DOHH2 (cell line): ENCODE results near the gene WDR27.

Experiments
- H3F3A ChIP-seq: fragments of 200-600 bp; sonication (generic), shearing (Covaris generic); 2 replicates; pipeline ENCODE4 v1.6.0; 2016; ENCODE audit warnings: antibody characterized with exemption, mild to moderate bottlenecking; ENCODE audit not compliant: control insufficient read depth, insufficient read depth
- H3K27ac ChIP-seq: fragments of 200-600 bp; sonication (generic); 2 replicates; pipeline ENCODE4 v1.5.1; 2014; ENCODE audit warnings: low read depth, mild to moderate bottlenecking, low read length, moderate library complexity
- H3K27me3 ChIP-seq: fragments of 200-600 bp; sonication (generic); 2 replicates; pipeline ENCODE4 v1.6.1; 2014; ENCODE audit warnings: mild to moderate bottlenecking, low read length, mixed read lengths; ENCODE audit not compliant: control insufficient read depth
- H3K36me3 ChIP-seq: fragments of 200-600 bp; sonication (generic); 2 replicates; pipeline ENCODE4 v1.6.1; 2014; ENCODE audit warnings: mild to moderate bottlenecking, low read length, moderate library complexity, mixed read lengths; ENCODE audit not compliant: control insufficient read depth
- H3K4me1 ChIP-seq: fragments of 200-600 bp; sonication (generic); 2 replicates; pipeline ENCODE4 v1.6.1; 2014; ENCODE audit warnings: mild to moderate bottlenecking, low read length, mixed read lengths; ENCODE audit not compliant: control insufficient read depth
- H3K4me2 ChIP-seq: fragments of 200-600 bp; sonication (generic); 2 replicates; pipeline ENCODE4 v1.6.0; 2014; ENCODE audit warnings: mild to moderate bottlenecking, low read length, moderate library complexity
- H3K4me3 ChIP-seq: fragments of 200-600 bp; sonication (generic); 2 replicates; pipeline ENCODE4 v1.5.1; 2014; ENCODE audit warnings: mild to moderate bottlenecking, low read length, mixed read lengths
- H3K79me2 ChIP-seq: fragments of 200-600 bp; sonication (generic); 2 replicates; pipeline ENCODE4 v1.6.1; 2014; ENCODE audit warnings: mild to moderate bottlenecking, low read length, mixed read lengths; ENCODE audit not compliant: control insufficient read depth
- H3K9me2 ChIP-seq: fragments of 200-600 bp; sonication (generic); replicated peaks from 2 replicates; pipeline ENCODE4 v1.6.1; 2014; ENCODE audit warnings: mild to moderate bottlenecking, low read length, mixed read lengths; ENCODE audit not compliant: control insufficient read depth
- H3K9me3 ChIP-seq: fragments of 200-600 bp; sonication (generic); 2 replicates; pipeline ENCODE4 v1.6.1; 2014; ENCODE audit warnings: antibody characterized with exemption, low read length, mixed read lengths; ENCODE audit not compliant: control insufficient read depth, insufficient read depth
- H4K20me1 ChIP-seq: fragments of 200-600 bp; sonication (generic); 2 replicates; pipeline ENCODE4 v1.6.0; 2014; ENCODE audit warnings: low read depth, mild to moderate bottlenecking, antibody characterized with exemption, low read length, moderate library complexity; ENCODE audit not compliant: control insufficient read depth, insufficient read depth
- CTCF ChIP-seq: fragments of 200-600 bp; sonication (generic); IDR thresholded peaks from one replicate; pipeline ENCODE4 v1.5.1; 2014; ENCODE audit warnings: antibody characterized with exemption, mild to moderate bottlenecking, low read depth, low read length; ENCODE audit not compliant: poor library complexity, severe bottlenecking
- EZH2phosphoT487 ChIP-seq: fragments of 200-600 bp; sonication (generic); IDR thresholded peaks from 2 replicates; pipeline ENCODE4 v1.6.1; 2017; ENCODE audit warnings: borderline replicate concordance, mild to moderate bottlenecking, antibody characterized with exemption, low read length, moderate library complexity, mixed read lengths

The WDR27 gene

GRCh38 chr6:169635345-169635744, 66.5 kb downstream of the WDR27 start:
- H3K9me3 ChIP-seq: no peaks in the 10 kb centered on the region
- no peak for TF ChIP-seq CTCF
- TF ChIP-seq EZH2phosphoT487: no peak
- no peak overlapping the region for H3K27ac ChIP-seq
- no peaks in the 10 kb centered on the region for H3K9me2 ChIP-seq
- no peaks in the 10 kb centered on the region for H4K20me1 ChIP-seq
- peaks cover 7% of the 10 kb centered on the region; the same call in 1 of the 2 replicates for H3K36me3 ChIP-seq
- H3K79me2 ChIP-seq: no peaks in the 10 kb centered on the region
- no peaks in the 10 kb centered on the region for H3F3A ChIP-seq
- no peaks in the 10 kb centered on the region for H3K4me1 ChIP-seq
- H3K4me3 ChIP-seq: no peak overlapping the region
- H3K27me3 ChIP-seq: no peaks in the 10 kb centered on the region
- no peak overlapping the region for H3K4me2 ChIP-seq

- Histone ChIP-seq H3K4me3 (no peak overlapping the region), H3K36me3 (peaks cover 7% of the 10 kb centered on the region; the same call in 1 of the 2 replicates), H3F3A (no peaks in the 10 kb centered on the region), H3K4me2 (no peak overlapping the region), H3K4me1 (no peaks in the 10 kb centered on the region), H3K27me3 (no peaks in the 10 kb centered on the region), H3K9me2 (no peaks in the 10 kb centered on the region), H3K79me2 (no peaks in the 10 kb centered on the region), H3K9me3 (no peaks in the 10 kb centered on the region), H4K20me1 (no peaks in the 10 kb centered on the region), H3K27ac (no peak overlapping the region)
- no peak for TF ChIP-seq EZH2phosphoT487
- TF ChIP-seq CTCF: no peak
Measured at GRCh38 chr6:169632841-169633240, 69.0 kb downstream of the WDR27 start.

GRCh38 chr6:169629256-169629655, 72.6 kb downstream of the WDR27 start:
- Histone ChIP-seq H3K9me2 (no peaks in the 10 kb centered on the region), H3K27ac (no peak overlapping the region), H3K36me3 (peaks cover 8% of the 10 kb centered on the region), H3K27me3 (no peaks in the 10 kb centered on the region), H3K4me3 (no peak overlapping the region), H3K9me3 (no peaks in the 10 kb centered on the region), H4K20me1 (no peaks in the 10 kb centered on the region), H3K4me2 (no peak overlapping the region), H3F3A (no peaks in the 10 kb centered on the region), H3K4me1 (no peaks in the 10 kb centered on the region), H3K79me2 (no peaks in the 10 kb centered on the region)
- TF ChIP-seq EZH2phosphoT487: no peak
- TF ChIP-seq CTCF: no peak
